IPS DF 4.7 (cell line): ENCODE results near the gene FUT8.
"Not testable (repeated sequence)": the region's sequence is repeated elsewhere in the genome, so short reads cannot be mapped to it uniquely, and the experiment has no call there.

Experiments used
- DNase-seq: peaks from one replicate; pipeline ENCODE4 v3.0.0-alpha.2; 2013; ENCODE audit warnings: low spot score; ENCODE audit errors: extremely low read depth

Gene FUT8

GRCh38 chr14:65703996-65704395, 291.5 kb downstream of the FUT8 start:
- no peak for DNase-seq

GRCh38 chr14:65704437-65704836, 291.9 kb downstream of the FUT8 start:
- no peak for DNase-seq

GRCh38 chr14:65704850-65705249, 292.3 kb downstream of the FUT8 start:
- no peak for DNase-seq

- DNase-seq: no peak
Measured at GRCh38 chr14:65709576-65709975, 297.0 kb downstream of the FUT8 start.

- not testable (repeated sequence) for DNase-seq
Measured at GRCh38 chr14:65716813-65717212, 304.3 kb downstream of the FUT8 start.

GRCh38 chr14:65717384-65717915, 304.9 kb downstream of the FUT8 start:
- not testable (repeated sequence) for DNase-seq

GRCh38 chr14:65718629-65719028, 306.1 kb downstream of the FUT8 start:
- no peak for DNase-seq

GRCh38 chr14:65720171-65720570, 307.6 kb downstream of the FUT8 start:
- no peak for DNase-seq

GRCh38 chr14:65720743-65721142, 308.2 kb downstream of the FUT8 start:
- DNase-seq: no peak

- no peak for DNase-seq
Measured at GRCh38 chr14:65723348-65723747, 310.8 kb downstream of the FUT8 start.

- DNase-seq: no peak
Measured at GRCh38 chr14:65728604-65729003, 316.1 kb downstream of the FUT8 start.

GRCh38 chr14:65729566-65729965, 317.0 kb downstream of the FUT8 start:
- no peak for DNase-seq

- no peak for DNase-seq
Measured at GRCh38 chr14:65731933-65732506, 319.5 kb downstream of the FUT8 start.

- no peak for DNase-seq
Measured at GRCh38 chr14:65738339-65738738, 325.8 kb downstream of the FUT8 start.

GRCh38 chr14:65745396-65746190, 333.1 kb downstream of the FUT8 start:
- DNase-seq: no peak

GRCh38 chr14:65748796-65749195, 336.3 kb downstream of the FUT8 start:
- no peak for DNase-seq

GRCh38 chr14:65749287-65749686, 336.8 kb downstream of the FUT8 start:
- no peak for DNase-seq

- DNase-seq: no peak
Measured at GRCh38 chr14:65750906-65751305, 338.4 kb downstream of the FUT8 start.

- DNase-seq: no peak
Measured at GRCh38 chr14:65751510-65751909, 339.0 kb downstream of the FUT8 start.

- no peak for DNase-seq
Measured at GRCh38 chr14:65753061-65753460, 340.5 kb downstream of the FUT8 start.

- no peak for DNase-seq
Measured at GRCh38 chr14:65755331-65755730, 342.8 kb downstream of the FUT8 start.

- no peak for DNase-seq
Measured at GRCh38 chr14:65756880-65757279, 344.4 kb downstream of the FUT8 start.

- DNase-seq: no peak
Measured at GRCh38 chr14:65769151-65769550, 356.6 kb downstream of the FUT8 start.
